ENCODE measurements around the gene ZNF385A.

Gene ZNF385A

DNA sequence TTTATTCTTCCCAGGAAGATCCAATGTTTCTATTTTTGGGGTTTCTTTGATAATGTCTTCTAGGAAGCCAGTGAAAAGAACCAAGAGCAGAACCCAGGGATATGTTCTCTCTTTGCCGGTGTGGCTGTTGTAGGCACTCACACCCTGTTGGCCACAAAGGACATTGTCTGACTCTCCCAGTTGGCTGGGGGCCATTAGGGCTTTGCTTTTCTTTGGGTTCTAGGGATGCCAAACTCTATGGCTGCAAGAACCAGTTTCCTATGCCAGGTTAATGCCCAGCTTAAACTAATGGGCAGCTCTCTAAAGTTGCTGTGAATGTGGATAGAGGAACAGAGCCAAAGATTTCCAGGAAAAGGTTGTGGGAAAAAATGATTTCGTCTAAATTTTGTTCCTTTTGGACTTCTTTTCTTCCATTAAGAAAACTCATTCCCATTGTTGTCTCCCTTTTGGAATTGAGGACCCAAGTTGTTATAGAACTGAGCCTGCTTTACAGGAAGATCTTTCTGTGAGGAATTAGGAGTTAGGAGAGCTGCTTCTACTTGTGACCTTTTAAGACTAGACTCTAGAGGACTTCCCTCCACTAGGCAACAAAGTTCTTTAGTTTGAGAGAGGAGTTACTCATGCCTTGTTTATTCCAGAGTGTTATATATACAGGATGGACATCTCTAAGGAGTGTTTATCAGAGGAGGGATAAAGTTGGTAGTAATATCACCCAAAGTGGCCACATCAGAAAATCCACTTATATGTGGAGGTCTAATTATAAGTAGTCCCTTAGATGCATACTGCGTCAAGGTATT, 46.5 kb downstream of the ZNF385A start:
- Histone ChIP-seq H2AK5ac (ENCODE audit: low read depth, low read length) (no peak overlapping the region), H3K14ac (ENCODE audit: low read length) (no peak overlapping the region), H2BK12ac (ENCODE audit: low read length) (no peak overlapping the region), H3K4ac (ENCODE audit: low read length) (no peak overlapping the region), H3K27me3 (ENCODE audit: control insufficient read depth in 3 of 3, insufficient read depth in 3 of 3, low read depth in 1 of 3, low read length in 3 of 3) (no peaks in the 10 kb centered on the region), H2BK15ac (ENCODE audit: low read length) (no peak overlapping the region), H3K9me3 (replicated peaks in 1 of 2; ENCODE audit: control insufficient read depth in 2 of 2, insufficient read depth in 1 of 2, low read depth in 1 of 2, low read length in 2 of 2) (no peaks in the 10 kb centered on the region), H4K91ac (ENCODE audit: low read depth, low read length, poor library complexity) (no peak overlapping the region), H2AFZ (ENCODE audit: low read length) (no peak overlapping the region), H4K8ac (ENCODE audit: low read depth, low read length) (no peak overlapping the region), H3K36me3 (replicated peaks in 1 of 2; ENCODE audit: control insufficient read depth in 2 of 2, insufficient read depth in 2 of 2, low read length in 2 of 2) (peaks cover 0 to 39% of the 10 kb centered on the region in 2 donors), H3K23ac (ENCODE audit: low read depth, low read length, poor library complexity) (no peak overlapping the region), H3K79me1 (ENCODE audit: low read depth, low read length) (no peaks in the 10 kb centered on the region), H3K4me1 (ENCODE audit: control insufficient read depth in 2 of 2, insufficient read depth in 1 of 2, low read depth in 1 of 2, low read length in 2 of 2) (peaks cover 11 to 32% of the 10 kb centered on the region in 2 donors), H3K18ac (ENCODE audit: low read length) (no peak overlapping the region), H3K4me2 (ENCODE audit: insufficient read depth, low read length, poor library complexity, severe bottlenecking) (no peak overlapping the region), H3K4me3 (ENCODE audit: low read length in 2 of 2) (no peak overlapping the region), H3K27ac (replicated peaks; ENCODE audit: low read length) (no peak overlapping the region), H2BK120ac (ENCODE audit: low read depth, low read length) (no peak overlapping the region), H2BK5ac (ENCODE audit: low read length) (no peak overlapping the region), H3K9ac (ENCODE audit: low read depth, low read length, poor library complexity) (no peak overlapping the region)
- DNase-seq (ENCODE audit: low spot score), result no peak
- WGBS, 2 donors (ENCODE audit: extremely low coverage in 2 of 2, insufficient read length in 2 of 2, insufficient replicate concordance in 1 of 2), result no CpG with 5 or more reads among the region's 3 CpGs

DNA sequence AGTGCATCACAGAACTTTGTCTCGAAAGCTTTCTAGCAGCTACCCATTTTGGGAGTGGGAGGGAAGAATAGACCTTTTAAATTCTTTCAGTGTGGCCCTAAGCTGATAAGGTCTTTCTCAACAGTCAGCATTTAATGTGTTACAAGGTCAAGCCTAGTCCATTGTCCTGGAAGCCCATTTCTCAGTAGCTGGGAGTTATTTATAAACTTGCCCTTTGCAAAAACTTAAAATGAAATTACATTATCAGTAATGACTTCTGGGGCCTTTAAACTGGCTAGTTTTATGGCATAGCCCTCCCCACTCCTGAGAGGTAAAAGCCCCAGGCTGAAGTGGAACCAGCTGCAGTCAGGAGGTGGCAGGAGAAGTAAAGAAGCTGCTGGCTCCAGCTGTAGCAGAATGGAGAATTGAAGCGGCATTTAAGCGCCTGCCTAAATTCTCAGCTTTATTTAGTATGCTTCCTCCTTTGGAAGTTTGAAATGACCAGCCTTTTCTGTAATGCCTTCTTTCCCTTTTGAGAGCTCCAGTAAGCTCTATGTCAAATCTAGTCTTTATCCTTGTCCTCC, 47.2 kb downstream of the ZNF385A start:
- Histone ChIP-seq H3K4me2 (ENCODE audit: insufficient read depth, low read length, poor library complexity, severe bottlenecking) (no peak overlapping the region), H3K4me1 (ENCODE audit: control insufficient read depth in 2 of 2, insufficient read depth in 1 of 2, low read depth in 1 of 2, low read length in 2 of 2) (peaks cover 11 to 30% of the 10 kb centered on the region in 2 donors), H2BK5ac (ENCODE audit: low read length) (no peak overlapping the region), H3K4me3 (ENCODE audit: low read length in 2 of 2) (no peak overlapping the region), H3K4ac (ENCODE audit: low read length) (no peak overlapping the region), H3K23ac (ENCODE audit: low read depth, low read length, poor library complexity) (no peak overlapping the region), H2AK5ac (ENCODE audit: low read depth, low read length) (no peak overlapping the region), H2BK12ac (ENCODE audit: low read length) (no peak overlapping the region), H2BK120ac (ENCODE audit: low read depth, low read length) (no peak overlapping the region), H3K27me3 (ENCODE audit: control insufficient read depth in 3 of 3, insufficient read depth in 3 of 3, low read depth in 1 of 3, low read length in 3 of 3) (no peaks in the 10 kb centered on the region), H3K14ac (ENCODE audit: low read length) (no peak overlapping the region), H3K18ac (ENCODE audit: low read length) (no peak overlapping the region), H3K36me3 (replicated peaks in 1 of 2; ENCODE audit: control insufficient read depth in 2 of 2, insufficient read depth in 2 of 2, low read length in 2 of 2) (peaks cover 0 to 32% of the 10 kb centered on the region in 2 donors), H3K27ac (replicated peaks; ENCODE audit: low read length) (no peak overlapping the region), H4K91ac (ENCODE audit: low read depth, low read length, poor library complexity) (no peak overlapping the region), H3K79me1 (ENCODE audit: low read depth, low read length) (no peaks in the 10 kb centered on the region), H2BK15ac (ENCODE audit: low read length) (no peak overlapping the region), H2AFZ (ENCODE audit: low read length) (no peak overlapping the region), H3K9ac (ENCODE audit: low read depth, low read length, poor library complexity) (no peak overlapping the region), H4K8ac (ENCODE audit: low read depth, low read length) (no peak overlapping the region), H3K9me3 (replicated peaks in 1 of 2; ENCODE audit: control insufficient read depth in 2 of 2, insufficient read depth in 1 of 2, low read depth in 1 of 2, low read length in 2 of 2) (no peaks in the 10 kb centered on the region)
- DNase-seq (ENCODE audit: low spot score), result no peak
- WGBS, 2 donors (ENCODE audit: extremely low coverage in 2 of 2, insufficient read length in 2 of 2, insufficient replicate concordance in 1 of 2), result no CpG with 5 or more reads among the region's 3 CpGs

DNA sequence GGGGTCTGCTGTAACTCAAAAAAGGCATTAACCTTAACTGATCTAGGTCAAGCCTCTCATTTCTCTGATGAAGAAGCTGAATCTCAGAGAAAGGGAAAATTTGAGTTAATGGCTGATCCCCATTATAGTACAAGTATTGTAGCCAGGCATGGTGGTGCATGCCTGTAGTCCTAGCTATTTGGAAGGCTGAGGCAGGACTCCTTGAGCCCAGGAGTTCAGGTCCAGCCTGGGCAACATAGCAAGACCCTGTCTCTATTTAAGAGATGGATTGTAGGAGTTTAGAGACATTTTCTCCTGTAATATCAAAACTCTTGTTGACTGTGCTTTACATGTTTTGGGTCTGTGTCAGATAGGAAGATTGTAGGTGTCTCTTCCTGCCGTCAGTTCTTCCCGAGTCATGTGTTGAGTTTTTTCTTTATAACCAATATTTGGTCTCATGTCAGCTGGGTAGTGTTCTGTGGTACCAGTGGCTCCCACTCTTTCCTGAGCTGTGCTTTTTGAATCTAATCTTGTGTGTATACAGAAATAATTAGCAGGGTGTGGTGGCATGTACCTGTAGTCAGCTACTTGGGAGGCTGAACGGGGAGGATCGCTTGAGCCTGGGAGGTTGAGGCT, 51.0 kb downstream of the ZNF385A start:
- H2AK5ac ChIP-seq (ENCODE audit: low read depth, low read length), result no peak overlapping the region
- peaks cover 5 to 29% of the 10 kb centered on the region in 2 donors for H3K36me3 ChIP-seq (replicated peaks in 1 of 2; ENCODE audit: control insufficient read depth in 2 of 2, insufficient read depth in 2 of 2, low read length in 2 of 2)
- no peaks in the 10 kb centered on the region for H3K27me3 ChIP-seq (ENCODE audit: control insufficient read depth in 3 of 3, insufficient read depth in 3 of 3, low read depth in 1 of 3, low read length in 3 of 3)
- no peak overlapping the region for H3K4me3 ChIP-seq (ENCODE audit: low read length in 2 of 2)
- H2BK15ac ChIP-seq (ENCODE audit: low read length), result no peak overlapping the region
- no peak overlapping the region for H2BK5ac ChIP-seq (ENCODE audit: low read length)
- WGBS, 2 donors (ENCODE audit: extremely low coverage in 2 of 2, insufficient read length in 2 of 2, insufficient replicate concordance in 1 of 2), result no CpG with 5 or more reads among the region's 4 CpGs
- no peak overlapping the region for H3K4ac ChIP-seq (ENCODE audit: low read length)
- no peak overlapping the region for H2BK12ac ChIP-seq (ENCODE audit: low read length)
- no peak overlapping the region for H2BK120ac ChIP-seq (ENCODE audit: low read depth, low read length)
- H2AFZ ChIP-seq (ENCODE audit: low read length), result no peak overlapping the region
- no peak overlapping the region for H4K8ac ChIP-seq (ENCODE audit: low read depth, low read length)
- no peak overlapping the region for H3K18ac ChIP-seq (ENCODE audit: low read length)
- no peak overlapping the region for H3K9ac ChIP-seq (ENCODE audit: low read depth, low read length, poor library complexity)
- H3K4me2 ChIP-seq (ENCODE audit: insufficient read depth, low read length, poor library complexity, severe bottlenecking), result no peak overlapping the region
- no peak overlapping the region for H4K91ac ChIP-seq (ENCODE audit: low read depth, low read length, poor library complexity)
- no peak overlapping the region for H3K23ac ChIP-seq (ENCODE audit: low read depth, low read length, poor library complexity)
- no peaks in the 10 kb centered on the region for H3K9me3 ChIP-seq (replicated peaks in 1 of 2; ENCODE audit: control insufficient read depth in 2 of 2, insufficient read depth in 1 of 2, low read depth in 1 of 2, low read length in 2 of 2)
- H3K27ac ChIP-seq (replicated peaks; ENCODE audit: low read length), result no peak overlapping the region
- DNase-seq (ENCODE audit: low spot score), result no peak
- H3K79me1 ChIP-seq (ENCODE audit: low read depth, low read length), result peaks cover 3% of the 10 kb centered on the region
- no peak overlapping the region for H3K14ac ChIP-seq (ENCODE audit: low read length)
- H3K4me1 ChIP-seq (ENCODE audit: control insufficient read depth in 2 of 2, insufficient read depth in 1 of 2, low read depth in 1 of 2, low read length in 2 of 2), result peaks cover 6 to 11% of the 10 kb centered on the region in 2 donors

DNA sequence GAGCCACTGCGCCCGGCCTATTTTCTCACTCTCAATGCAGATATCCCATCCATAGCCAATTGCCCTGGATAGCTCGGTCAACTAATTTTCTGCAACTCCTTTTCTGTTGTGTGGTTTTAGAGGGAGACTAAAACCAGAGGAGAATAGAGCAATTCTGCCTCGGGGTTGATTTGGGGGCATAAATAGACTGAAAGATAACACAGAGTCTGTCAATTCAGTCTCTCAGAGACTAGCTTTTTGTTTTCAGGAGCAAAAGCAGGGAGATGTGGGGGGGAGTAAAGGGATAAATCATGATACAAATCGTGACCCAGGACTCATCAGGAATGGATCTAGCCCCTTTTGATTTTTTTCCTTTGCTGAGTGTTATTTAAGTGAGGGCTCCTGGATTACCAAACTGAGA, 53.1 kb downstream of the ZNF385A start:
- Histone ChIP-seq H3K79me1 (ENCODE audit: low read depth, low read length) (peaks cover 3% of the 10 kb centered on the region), H2BK5ac (ENCODE audit: low read length) (no peak overlapping the region), H3K27ac (replicated peaks; ENCODE audit: low read length) (no peak overlapping the region), H3K9ac (ENCODE audit: low read depth, low read length, poor library complexity) (no peak overlapping the region), H3K27me3 (ENCODE audit: control insufficient read depth in 3 of 3, insufficient read depth in 3 of 3, low read depth in 1 of 3, low read length in 3 of 3) (no peaks in the 10 kb centered on the region), H2AK5ac (ENCODE audit: low read depth, low read length) (no peak overlapping the region), H2AFZ (ENCODE audit: low read length) (no peak overlapping the region), H3K18ac (ENCODE audit: low read length) (no peak overlapping the region), H2BK120ac (ENCODE audit: low read depth, low read length) (no peak overlapping the region), H3K4me1 (ENCODE audit: control insufficient read depth in 2 of 2, insufficient read depth in 1 of 2, low read depth in 1 of 2, low read length in 2 of 2) (peaks cover 0 to 1% of the 10 kb centered on the region in 2 donors), H3K36me3 (replicated peaks in 1 of 2; ENCODE audit: control insufficient read depth in 2 of 2, insufficient read depth in 2 of 2, low read length in 2 of 2) (peaks cover 5 to 27% of the 10 kb centered on the region in 2 donors), H3K4ac (ENCODE audit: low read length) (no peak overlapping the region), H3K4me2 (ENCODE audit: insufficient read depth, low read length, poor library complexity, severe bottlenecking) (no peak overlapping the region), H3K14ac (ENCODE audit: low read length) (no peak overlapping the region), H3K9me3 (replicated peaks in 1 of 2; ENCODE audit: control insufficient read depth in 2 of 2, insufficient read depth in 1 of 2, low read depth in 1 of 2, low read length in 2 of 2) (no peaks in the 10 kb centered on the region), H3K4me3 (ENCODE audit: low read length in 2 of 2) (no peak overlapping the region), H2BK15ac (ENCODE audit: low read length) (no peak overlapping the region), H3K23ac (ENCODE audit: low read depth, low read length, poor library complexity) (no peak overlapping the region), H2BK12ac (ENCODE audit: low read length) (no peak overlapping the region), H4K8ac (ENCODE audit: low read depth, low read length) (no peak overlapping the region), H4K91ac (ENCODE audit: low read depth, low read length, poor library complexity) (no peak overlapping the region)
- no CpG with 5 or more reads among the region's 5 CpGs for WGBS, 2 donors (ENCODE audit: extremely low coverage in 2 of 2, insufficient read length in 2 of 2, insufficient replicate concordance in 1 of 2)
- DNase-seq (ENCODE audit: low spot score), result no peak

Data from neuronal stem cell (in vitro differentiated cells).